MV-4-11 (cell line): Measurements from ENCODE around the gene DDHD1.
"Not testable (repeated sequence)": the region's sequence is repeated elsewhere in the genome, so short reads cannot be mapped to it uniquely, and the experiment has no call there.

Experiments used
- DNase-seq: peaks from one replicate; lab custom pipeline; 2025; lab: John Stamatoyannopoulos, UW

Gene DDHD1

DNA sequence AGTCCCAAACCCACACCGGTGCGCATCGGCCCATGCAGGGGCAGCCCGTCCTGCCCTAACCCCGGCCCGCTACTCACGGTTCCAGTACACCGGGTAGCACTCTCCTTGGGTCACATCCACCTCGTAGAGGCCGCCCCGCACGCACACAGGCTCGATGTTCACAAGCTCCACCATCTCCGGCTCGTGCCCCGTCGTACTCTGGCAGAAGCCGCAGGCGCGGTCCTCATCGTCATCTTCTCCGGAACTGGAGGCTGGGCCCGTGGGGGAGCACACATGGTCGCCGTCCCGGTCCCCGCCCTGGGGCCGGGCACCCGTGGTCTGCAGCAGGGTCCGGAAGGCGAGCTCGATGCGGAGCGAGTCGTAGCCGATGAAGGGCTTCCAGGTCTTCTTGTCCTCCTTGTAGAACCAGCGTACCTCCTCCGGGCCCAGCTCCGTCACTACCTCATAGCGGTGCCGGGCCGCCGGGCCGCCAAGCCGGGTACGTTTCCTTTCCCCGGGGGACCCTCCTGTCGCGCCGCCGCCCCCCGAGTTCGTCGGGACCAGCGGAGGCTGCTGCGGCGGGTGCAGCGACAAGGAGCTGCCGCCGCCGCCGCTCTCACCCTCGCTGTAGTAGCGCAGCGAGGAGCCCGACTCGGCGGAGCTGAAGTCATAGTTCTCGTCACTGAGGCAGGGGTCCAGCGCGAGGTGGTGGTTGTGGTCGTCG, 788 bp downstream of the DDHD1 start:
- no peak for DNase-seq

- DNase-seq, result no peak
Observed at GRCh38 chr14:53151523-53152183, 1.5 kb downstream of the DDHD1 start.

DNA sequence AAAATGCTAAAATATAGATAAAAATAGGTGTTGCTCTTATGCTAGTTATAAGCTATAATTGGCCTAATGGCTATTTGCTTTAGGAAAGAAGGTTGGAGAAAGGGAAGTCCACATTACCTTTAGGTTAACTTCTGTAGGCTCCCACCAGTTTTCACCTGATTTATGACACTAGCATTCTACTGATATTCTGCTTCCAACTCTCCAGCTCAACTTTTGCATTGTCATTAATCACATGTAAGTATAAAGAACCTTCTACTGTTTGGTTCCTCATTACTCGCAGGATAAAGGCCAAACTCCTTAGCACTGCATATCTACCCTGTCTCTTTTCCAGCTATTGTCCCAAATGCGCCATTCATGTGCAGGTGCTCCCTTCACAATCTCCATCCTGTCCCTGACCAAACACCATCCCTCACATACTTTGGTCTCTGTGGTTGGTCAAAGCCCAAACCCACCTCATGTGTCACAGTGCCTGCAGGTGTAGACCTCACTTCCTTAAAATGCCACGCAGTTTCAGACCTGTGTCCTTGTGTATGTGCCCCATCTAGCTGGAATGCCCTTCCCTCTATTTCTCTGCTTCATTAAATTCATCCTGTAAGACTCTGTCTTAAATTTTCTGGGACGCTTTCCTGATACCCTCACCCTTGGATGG, 3.3 kb downstream of the DDHD1 start:
- no peak for DNase-seq

DNA sequence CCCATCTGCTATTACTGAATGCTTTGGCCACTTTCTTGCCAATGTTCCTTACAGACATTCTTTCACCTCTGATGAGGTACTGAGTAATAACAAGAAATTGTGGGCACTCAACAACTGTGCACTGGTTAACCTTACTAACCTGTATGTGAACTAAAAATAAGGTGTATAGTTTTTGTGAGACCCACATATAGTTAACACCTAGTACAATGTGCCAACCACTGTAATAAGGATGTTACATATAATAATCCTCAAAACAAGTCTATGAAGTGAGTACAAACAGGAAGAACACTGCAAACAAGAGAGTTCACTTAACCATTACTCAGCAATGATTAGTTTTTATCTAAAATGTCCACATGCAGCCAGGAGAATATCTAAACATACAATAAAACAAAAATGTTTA, 4.5 kb downstream of the DDHD1 start:
- DNase-seq, result no peak

- DNase-seq, result peak; percentile 11
Observed at GRCh38 chr14:53147893-53148292, 5.2 kb downstream of the DDHD1 start.

GRCh38 chr14:53147208-53147607, 5.9 kb downstream of the DDHD1 start:
- peak; percentile 34 for DNase-seq

DNA sequence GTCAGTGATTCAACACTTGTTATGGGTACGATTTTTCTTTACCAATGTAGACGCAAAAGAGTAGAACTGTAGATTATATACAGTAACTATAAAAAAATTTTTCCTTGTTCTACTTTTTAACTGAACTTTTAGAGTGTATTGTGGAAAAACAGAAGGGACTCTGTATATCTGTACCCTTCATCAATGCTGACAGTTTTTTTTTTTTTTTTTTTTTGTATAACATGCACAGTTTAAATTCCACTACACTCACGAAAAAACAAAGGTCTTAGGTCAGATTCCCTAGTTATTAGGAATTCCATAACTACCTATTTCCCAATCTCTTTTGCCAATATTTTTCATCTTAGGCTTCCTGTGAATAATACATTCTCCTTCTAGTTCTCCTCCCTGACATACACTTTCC, 6.4 kb downstream of the DDHD1 start:
- DNase-seq, result no peak

- DNase-seq, result no peak
Observed at GRCh38 chr14:53144244-53144643, 8.9 kb downstream of the DDHD1 start.

- DNase-seq, result no peak
Observed at GRCh38 chr14:53140585-53140984, 12.5 kb downstream of the DDHD1 start.

- DNase-seq, result no peak
Observed at GRCh38 chr14:53137568-53138203, 15.4 kb downstream of the DDHD1 start.

DNA sequence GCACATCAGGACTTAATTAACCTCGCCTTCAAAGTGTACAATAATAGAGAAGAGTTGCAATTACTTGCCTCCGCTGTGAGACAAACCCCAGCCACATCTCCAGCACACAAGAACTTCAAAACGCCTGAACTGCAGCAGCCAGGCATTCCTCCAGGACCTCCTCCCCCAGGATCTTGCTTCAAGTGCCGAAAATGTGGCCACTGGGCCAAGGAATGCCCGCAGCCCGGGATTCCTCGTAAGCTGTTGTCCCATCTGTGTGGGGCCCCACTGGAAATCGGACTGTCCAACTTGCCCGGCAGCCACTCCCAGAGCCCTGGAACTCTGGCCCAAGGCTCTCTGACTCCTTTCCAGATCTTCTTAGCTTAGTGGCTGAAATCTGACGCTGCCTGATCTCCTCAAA, 22.6 kb downstream of the DDHD1 start:
- DNase-seq, result not testable (repeated sequence)

GRCh38 chr14:53128303-53129028, 24.7 kb downstream of the DDHD1 start:
- DNase-seq, result peak; percentile 23

DNA sequence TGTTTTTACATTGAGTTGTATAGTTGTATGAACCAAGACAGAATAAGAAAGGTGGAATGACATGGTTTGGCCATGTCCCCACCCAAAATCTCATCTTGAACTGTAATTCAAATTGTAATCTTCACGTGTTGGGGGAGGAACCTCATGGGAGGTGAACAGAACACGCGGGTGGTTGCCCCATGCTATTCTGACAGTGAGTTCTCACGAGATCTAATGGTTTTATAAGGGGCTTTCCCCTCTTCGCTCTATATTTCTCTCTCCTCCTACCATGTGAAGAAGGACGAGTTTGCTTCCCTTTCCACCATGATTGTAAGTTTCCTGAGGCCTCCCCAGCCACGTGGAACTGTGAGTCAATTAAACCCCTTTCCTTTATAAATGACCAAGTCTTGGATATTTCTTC, 25.3 kb downstream of the DDHD1 start:
- no peak for DNase-seq

GRCh38 chr14:53127151-53127550, 26.0 kb downstream of the DDHD1 start:
- DNase-seq, result no peak

- peak; percentile 59 for DNase-seq
Observed at GRCh38 chr14:53126731-53127130, 26.4 kb downstream of the DDHD1 start.

- DNase-seq, result no peak
Observed at GRCh38 chr14:53124786-53125185, 28.3 kb downstream of the DDHD1 start.

DNA sequence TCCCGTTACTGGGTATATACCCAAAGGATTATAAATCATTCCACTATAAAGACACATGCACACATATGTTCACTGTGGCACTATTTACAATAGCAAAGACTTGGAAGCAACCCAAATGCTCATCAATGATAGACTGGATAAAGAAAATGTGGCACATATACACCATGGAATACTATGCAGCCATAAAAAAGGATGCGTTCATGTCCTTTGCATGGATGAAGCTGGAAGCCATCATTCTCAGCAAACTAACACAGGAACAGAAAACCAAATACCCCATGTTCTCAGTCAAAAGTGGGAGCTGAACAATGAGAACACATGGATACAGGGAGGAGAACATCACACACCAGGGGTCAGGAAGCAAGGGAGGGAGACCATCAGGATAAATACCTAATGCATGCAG, 31.7 kb downstream of the DDHD1 start:
- DNase-seq, result not testable (repeated sequence)

DNA sequence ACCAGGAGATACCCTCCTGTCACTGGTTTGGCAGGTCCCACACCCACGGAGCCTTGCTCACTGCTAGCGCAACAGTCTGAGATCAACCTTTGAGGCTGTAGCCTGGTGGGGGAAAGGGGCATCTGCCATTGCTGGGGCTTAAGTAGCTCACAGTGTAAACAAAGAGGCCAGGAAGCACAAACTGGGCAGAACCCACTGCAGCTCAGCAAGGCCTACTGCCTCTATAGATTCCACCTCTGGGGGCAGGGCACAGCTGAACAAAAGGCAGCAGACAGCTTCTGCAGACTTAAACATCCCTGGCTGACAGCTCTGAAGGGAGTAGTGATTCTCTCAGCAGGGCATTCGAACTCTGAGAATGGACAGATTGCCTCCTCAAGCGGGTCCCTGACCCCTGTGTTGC, 35.6 kb downstream of the DDHD1 start:
- DNase-seq, result not testable (repeated sequence)

DNA sequence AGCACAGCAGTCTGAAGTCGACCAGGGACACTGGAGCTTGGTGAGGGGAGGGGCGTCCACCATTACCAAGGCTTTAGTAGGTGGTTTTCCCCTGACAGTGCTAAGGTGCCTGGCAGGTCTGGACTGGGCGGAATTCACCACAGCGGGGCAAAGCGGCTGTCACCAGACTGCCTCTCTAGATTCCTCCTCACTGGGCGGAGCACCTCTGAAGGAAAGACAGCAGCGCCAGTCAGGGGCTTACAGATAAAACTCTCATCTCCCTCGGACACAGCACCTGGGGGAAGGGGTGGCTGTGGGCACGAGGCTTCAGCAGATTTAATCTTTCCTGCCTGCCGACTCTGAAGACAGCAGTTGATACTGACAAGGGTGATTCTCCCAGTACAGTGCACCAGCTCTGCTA, 39.1 kb downstream of the DDHD1 start:
- DNase-seq, result no peak

- DNase-seq, result no peak
Observed at GRCh38 chr14:53110096-53110495, 43.0 kb downstream of the DDHD1 start.

DNA sequence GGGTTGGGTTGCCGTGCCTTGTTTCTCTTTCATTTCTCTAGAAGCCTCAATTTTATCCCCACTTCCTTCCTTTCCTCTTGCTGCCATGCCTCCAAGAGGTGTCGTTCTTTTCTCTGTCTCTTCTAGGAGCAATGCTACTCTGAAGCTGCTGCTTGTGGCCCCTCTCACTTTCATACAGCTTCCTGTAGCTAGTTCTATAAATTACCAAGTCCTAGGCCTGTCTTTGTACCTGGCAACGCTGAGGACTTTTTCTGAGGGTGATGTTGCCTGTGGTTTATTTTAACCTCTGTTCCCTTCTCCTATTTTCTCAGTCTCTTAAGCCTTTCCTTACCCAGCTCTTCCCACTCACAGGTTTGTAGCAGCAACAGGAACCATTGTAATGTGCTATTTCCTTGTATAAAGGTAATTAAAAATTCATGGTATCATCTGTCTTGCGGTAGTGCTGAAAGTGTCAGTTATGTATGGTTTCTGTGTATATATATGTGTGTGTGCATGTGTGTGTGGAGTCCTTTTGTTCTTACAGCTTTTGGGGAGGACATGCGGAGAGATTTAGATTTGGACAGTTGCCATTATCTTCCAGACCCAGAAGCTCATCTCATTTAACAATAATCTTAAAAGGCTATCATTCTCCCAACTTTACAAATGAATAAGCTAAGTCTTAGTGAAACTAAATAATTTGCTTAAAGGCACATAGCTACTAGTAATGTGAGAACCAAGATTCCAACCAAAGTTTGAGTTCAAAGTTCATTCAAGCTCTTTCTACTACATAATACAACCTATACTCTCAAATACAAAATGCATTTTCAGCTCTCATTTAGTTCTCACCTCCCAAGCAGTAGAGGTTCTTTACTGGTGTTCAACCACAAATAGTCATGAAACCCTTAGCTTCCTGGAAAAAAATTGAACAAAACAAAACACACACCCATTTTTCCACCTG, 43.8 kb downstream of the DDHD1 start:
- DNase-seq, result peak; percentile 81
